Measurements from ENCODE around the gene RNF151. TPM values are rescaled to one million over a fixed set of nuclear protein-coding genes. Genes with fewer than 3 reads are reported as not detected.

The RNF151 gene
- total and polyA plus RNA-seq, 10 donors, result 0.16 to 0.26 (median 0.17) TPM; not detected in 7

- Histone ChIP-seq H3K9me3 (no peaks in the 10 kb centered on the region), H3K36me3 (peaks cover 5 to 72% (median 52%) of the 10 kb centered on the region in 6 donors), H3K4me3 (no peak overlapping the region), H3K27me3 (replicated peaks in 1 of 7) (no peaks in the 10 kb centered on the region), H3K27ac (peak overlapping the region in 1 of 8 donors; percentile 2), H3K4me1 (peaks cover 41 to 69% (median 52%) of the 10 kb centered on the region in 6 donors)
- WGBS, 5 donors, result 82 to 96% (median 84%) methylated on average over 4 to 8 of the region's 8 CpGs
- no peak for TF ChIP-seq POLR2AphosphoS5 (IDR thresholded peaks at IDR 0.05)
- peak; percentile 68 for DNase-seq
- intact Hi-C loops (cut with DNase I; ENCODE audit: low total_unique reads), result no loop called here
These were observed 36.7 kb downstream of the RNF151 start for GRCh38 chr16:2003231-2003826.

GRCh38 chr16:2003827-2004641 lies 37.4 kb downstream of the RNF151 start:
- Histone ChIP-seq H3K9me3 (no peaks in the 10 kb centered on the region), H3K4me1 (peaks cover 48 to 76% (median 59%) of the 10 kb centered on the region in 6 donors), H3K27ac (peak overlapping the region in 1 of 8 donors; percentile 2), H3K27me3 (replicated peaks in 1 of 7) (no peaks in the 10 kb centered on the region), H3K36me3 (peaks cover 5 to 64% (median 45%) of the 10 kb centered on the region in 6 donors), H3K4me3 (peak overlapping the region in 4 of 8 donors; percentile 1 to 36 (median 9))
- intact Hi-C loops (cut with DNase I; ENCODE audit: low total_unique reads), result no loop called here
- peak; percentile 97 for DNase-seq
- TF ChIP-seq POLR2A (IDR thresholded peaks at IDR 0.05) (no peak), POLR2AphosphoS5 (IDR thresholded peaks at IDR 0.05) (peak; percentile 53 to 83 (median 70)), CTCF (IDR thresholded peaks at IDR 0.05 in 8 of 11, conservative IDR thresholded peaks at IDR 0.05 in 3 of 11) (peak; percentile 85 to 97 (median 93))
- WGBS, 5 donors, result 36 to 52% (median 37%) methylated on average over 28 to 36 of the region's 36 CpGs

GRCh38 chr16:2004795-2005517 lies 38.3 kb downstream of the RNF151 start:
- H3K9me3 ChIP-seq, result no peaks in the 10 kb centered on the region
- WGBS, 5 donors, result 55 to 67% (median 65%) methylated on average over 22 to 34 of the region's 34 CpGs
- H3K36me3 ChIP-seq, result peaks cover 5 to 55% (median 36%) of the 10 kb centered on the region in 6 donors
- intact Hi-C loops (cut with DNase I; ENCODE audit: low total_unique reads), result no loop called here
- no peaks in the 10 kb centered on the region for H3K27me3 ChIP-seq (replicated peaks in 1 of 7)
- peak overlapping the region in 2 of 8 donors; percentile 12 to 35 for H3K4me3 ChIP-seq
- DNase-seq, result peak; percentile 76
- H3K27ac ChIP-seq, result peak overlapping the region in 5 of 8 donors; percentile 22 to 95 (median 49)
- no peak for TF ChIP-seq CTCF (IDR thresholded peaks at IDR 0.05 in 8 of 11, conservative IDR thresholded peaks at IDR 0.05 in 3 of 11)
- TF ChIP-seq POLR2A (IDR thresholded peaks at IDR 0.05), result no peak
- TF ChIP-seq POLR2AphosphoS5 (IDR thresholded peaks at IDR 0.05), result peak in 1 of 3 donors; percentile 49
- peaks cover 48 to 72% (median 61%) of the 10 kb centered on the region in 6 donors for H3K4me1 ChIP-seq

GRCh38 chr16:2005646-2006045 lies 39.0 kb downstream of the RNF151 start:
- TF ChIP-seq POLR2A (IDR thresholded peaks at IDR 0.05) (no peak), CTCF (IDR thresholded peaks at IDR 0.05 in 8 of 11, conservative IDR thresholded peaks at IDR 0.05 in 3 of 11) (peak in 7 of 11 experiments; percentile 14 to 53 (median 33)), POLR2AphosphoS5 (IDR thresholded peaks at IDR 0.05) (peak in 2 of 3 donors; percentile 49 to 61)
- no peaks in the 10 kb centered on the region for H3K9me3 ChIP-seq
- intact Hi-C loops (cut with DNase I; ENCODE audit: low total_unique reads), result no loop called here
- H3K27ac ChIP-seq, result peak overlapping the region in 5 of 8 donors; percentile 23 to 95 (median 49)
- WGBS, 5 donors, result 34 to 52% (median 43%) methylated on average over 15 to 21 of the region's 21 CpGs
- H3K4me3 ChIP-seq, result peak overlapping the region in 1 of 8 donors; percentile 35
- no peaks in the 10 kb centered on the region for H3K27me3 ChIP-seq (replicated peaks in 1 of 7)
- H3K36me3 ChIP-seq, result peaks cover 5 to 48% (median 29%) of the 10 kb centered on the region in 6 donors
- peak; percentile 82 for DNase-seq
- peaks cover 54 to 75% (median 68%) of the 10 kb centered on the region in 6 donors for H3K4me1 ChIP-seq

Data from spleen (tissue), 11 donors.